MM.1S (cell line): ENCODE results near the gene RPP21.

Experiments used
- DNase-seq: peaks from one replicate; pipeline ENCODE4 v3.0.0-alpha.2; 2015
- H2AFZ ChIP-seq: fragments of 300-600 bp; sonication (generic); 2 replicates; pipeline ENCODE4 v1.6.0; 2016; ENCODE audit warnings: antibody characterized with exemption, low read length
- H3F3A ChIP-seq: fragments of 300-600 bp; sonication (generic); 2 replicates; pipeline ENCODE4 v1.6.1; 2016; ENCODE audit warnings: mild to moderate bottlenecking, antibody characterized with exemption, low read length, moderate library complexity, mixed read lengths; ENCODE audit not compliant: insufficient read depth
- H3K27ac ChIP-seq: fragments of 300-600 bp; sonication (generic); 2 replicates; pipeline ENCODE4 v1.5.1; 2016; ENCODE audit warnings: mild to moderate bottlenecking, low read length
- H3K27me3 ChIP-seq: fragments of 300-600 bp; sonication (generic); replicated peaks from 2 replicates; pipeline ENCODE4 v1.6.0; 2016; ENCODE audit warnings: low read length; ENCODE audit not compliant: insufficient read depth
- H3K36me3 ChIP-seq: fragments of 300-600 bp; sonication (generic); replicated peaks from 2 replicates; pipeline ENCODE4 v1.6.1; 2016; ENCODE audit warnings: mild to moderate bottlenecking, low read length, mixed read lengths; ENCODE audit not compliant: insufficient read depth
- H3K4me1 ChIP-seq: fragments of 300-600 bp; sonication (generic); 2 replicates; pipeline ENCODE4 v1.6.1; 2016; ENCODE audit warnings: low read length, mixed read lengths
- H3K4me2 ChIP-seq: fragments of 300-600 bp; sonication (generic); 2 replicates; pipeline ENCODE4 v1.6.0; 2016; ENCODE audit warnings: low read depth, low read length
- H3K4me3 ChIP-seq: fragments of 300-600 bp; sonication (generic); 2 replicates; pipeline ENCODE4 v1.5.1; 2016; ENCODE audit warnings: low read length, mixed read lengths
- H3K79me2 ChIP-seq: fragments of 300-600 bp; sonication (generic); 2 replicates; pipeline ENCODE4 v1.6.1; 2016; ENCODE audit warnings: mixed run types, low read length, mixed read lengths
- H3K9ac ChIP-seq: fragments of 300-600 bp; sonication (generic); 2 replicates; pipeline ENCODE4 v1.6.1; 2016; ENCODE audit warnings: low read length, mixed read lengths
- H3K9me2 ChIP-seq: fragments of 300-600 bp; sonication (generic); replicated peaks from 2 replicates; pipeline ENCODE4 v1.6.1; 2016; ENCODE audit warnings: mild to moderate bottlenecking, low read length, mixed read lengths; ENCODE audit not compliant: insufficient read depth
- H3K9me3 ChIP-seq: fragments of 300-600 bp; sonication (generic); replicated peaks from 2 replicates; pipeline ENCODE4 v1.6.1; 2016; ENCODE audit warnings: mild to moderate bottlenecking, low read length, mixed read lengths; ENCODE audit not compliant: insufficient read depth
- H4K20me1 ChIP-seq: fragments of 300-600 bp; sonication (generic); 2 replicates; pipeline ENCODE4 v1.6.1; 2016; ENCODE audit warnings: mild to moderate bottlenecking, low read length, moderate library complexity, mixed read lengths; ENCODE audit not compliant: insufficient read depth
- CTCF ChIP-seq: fragments of 300-600 bp; sonication (generic); IDR thresholded peaks from 2 replicates; pipeline ENCODE4 v1.5.1; 2016; ENCODE audit warnings: antibody characterized with exemption, low read length, mixed read lengths
- EZH2 ChIP-seq: fragments of 300-600 bp; sonication (generic); optimal IDR thresholded peaks from 2 replicates; pipeline ENCODE3; 2017; ENCODE audit warnings: low read depth, mild to moderate bottlenecking, antibody characterized with exemption, low read length, mixed read lengths
- EZH2phosphoT487 ChIP-seq: fragments of 300-600 bp; sonication (generic); IDR thresholded peaks from 2 replicates; pipeline ENCODE4 v1.6.1; 2018; ENCODE audit warnings: antibody characterized with exemption, low read length

Gene RPP21

GRCh38 chr6:30312676-30313321 is 32.2 kb upstream of the RPP21 start:
- Histone ChIP-seq H3K4me1 (no peaks in the 10 kb centered on the region), H3K27me3 (no peaks in the 10 kb centered on the region), H3K27ac (no peak overlapping the region), H3K4me3 (no peak overlapping the region), H3K9me2 (no peaks in the 10 kb centered on the region), H4K20me1 (0 out of 2 replicates have a peak, but pooled peaks cover 3% of the 10 kb centered on the region), H3F3A (no peaks in the 10 kb centered on the region), H3K9me3 (no peaks in the 10 kb centered on the region), H3K36me3 (0 out of 2 replicates have a peak, but pooled peaks cover 14% of the 10 kb centered on the region), H3K4me2 (no peak overlapping the region), H2AFZ (no peak overlapping the region), H3K79me2 (peaks cover 75% of the 10 kb centered on the region), H3K9ac (no peak overlapping the region)
- no peak for DNase-seq
- TF ChIP-seq CTCF (no peak), EZH2phosphoT487 (no peak), EZH2 (no peak)

DNA sequence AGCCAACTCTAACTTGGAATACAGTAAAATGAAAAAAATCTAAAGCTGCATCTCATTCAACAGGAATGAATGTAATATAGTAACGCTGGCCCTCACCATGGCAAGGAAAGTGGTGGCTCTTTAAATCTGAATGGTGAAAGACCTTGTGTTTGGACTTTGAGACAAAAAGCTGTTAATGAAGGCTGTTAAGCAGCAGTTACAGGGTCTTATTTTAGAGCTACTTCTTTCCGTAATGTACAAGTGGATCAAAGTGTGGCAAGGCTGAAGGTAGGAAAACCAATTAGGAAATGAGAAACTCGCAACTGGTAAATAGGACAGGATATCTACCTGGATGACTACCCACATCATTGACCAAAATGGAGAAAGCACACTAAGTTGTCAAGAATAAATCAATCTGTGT is 29.8 kb upstream of the RPP21 start:
- TF ChIP-seq EZH2phosphoT487, result no peak
- no peak for TF ChIP-seq CTCF
- TF ChIP-seq EZH2, result no peak
- no peak overlapping the region for H3K9ac ChIP-seq
- H3K4me1 ChIP-seq, result no peaks in the 10 kb centered on the region
- no peaks in the 10 kb centered on the region for H3K27me3 ChIP-seq
- no peaks in the 10 kb centered on the region for H3K9me2 ChIP-seq
- peaks cover 3% of the 10 kb centered on the region; the same call in 1 of the 2 replicates for H4K20me1 ChIP-seq
- no peak overlapping the region for H3K4me2 ChIP-seq
- H3K4me3 ChIP-seq, result no peak overlapping the region
- no peaks in the 10 kb centered on the region for H3F3A ChIP-seq
- no peak overlapping the region for H2AFZ ChIP-seq
- H3K79me2 ChIP-seq, result peaks cover 81% of the 10 kb centered on the region
- no peak overlapping the region for H3K27ac ChIP-seq
- H3K36me3 ChIP-seq, result 0 out of 2 replicates have a peak, but pooled peaks cover 12% of the 10 kb centered on the region
- H3K9me3 ChIP-seq, result no peaks in the 10 kb centered on the region
- DNase-seq, result no peak

- Histone ChIP-seq H3K79me2 (peaks cover 97% of the 10 kb centered on the region), H3K4me3 (no peak overlapping the region), H4K20me1 (peaks cover 3% of the 10 kb centered on the region; the same call in 1 of the 2 replicates), H3K27me3 (no peaks in the 10 kb centered on the region), H3K4me1 (peaks cover 12% of the 10 kb centered on the region), H3K36me3 (0 out of 2 replicates have a peak, but pooled peaks cover 12% of the 10 kb centered on the region), H3K4me2 (no peak overlapping the region), H2AFZ (no peak overlapping the region), H3F3A (no peaks in the 10 kb centered on the region), H3K27ac (no peak overlapping the region), H3K9me2 (no peaks in the 10 kb centered on the region), H3K9ac (no peak overlapping the region), H3K9me3 (no peaks in the 10 kb centered on the region)
- TF ChIP-seq EZH2phosphoT487 (no peak), EZH2 (no peak), CTCF (no peak)
- DNase-seq, result no peak
These were observed 26.9 kb upstream of the RPP21 start for GRCh38 chr6:30317913-30318589.
